Fibroblast of peridontal ligament (primary cell): ENCODE measurements around the gene ITPRIP.

Experiments used
- DNase-seq: peaks from one replicate; pipeline ENCODE4 v3.0.0-alpha.2; 2010; ENCODE audit errors: extremely low read depth

The ITPRIP gene

DNA sequence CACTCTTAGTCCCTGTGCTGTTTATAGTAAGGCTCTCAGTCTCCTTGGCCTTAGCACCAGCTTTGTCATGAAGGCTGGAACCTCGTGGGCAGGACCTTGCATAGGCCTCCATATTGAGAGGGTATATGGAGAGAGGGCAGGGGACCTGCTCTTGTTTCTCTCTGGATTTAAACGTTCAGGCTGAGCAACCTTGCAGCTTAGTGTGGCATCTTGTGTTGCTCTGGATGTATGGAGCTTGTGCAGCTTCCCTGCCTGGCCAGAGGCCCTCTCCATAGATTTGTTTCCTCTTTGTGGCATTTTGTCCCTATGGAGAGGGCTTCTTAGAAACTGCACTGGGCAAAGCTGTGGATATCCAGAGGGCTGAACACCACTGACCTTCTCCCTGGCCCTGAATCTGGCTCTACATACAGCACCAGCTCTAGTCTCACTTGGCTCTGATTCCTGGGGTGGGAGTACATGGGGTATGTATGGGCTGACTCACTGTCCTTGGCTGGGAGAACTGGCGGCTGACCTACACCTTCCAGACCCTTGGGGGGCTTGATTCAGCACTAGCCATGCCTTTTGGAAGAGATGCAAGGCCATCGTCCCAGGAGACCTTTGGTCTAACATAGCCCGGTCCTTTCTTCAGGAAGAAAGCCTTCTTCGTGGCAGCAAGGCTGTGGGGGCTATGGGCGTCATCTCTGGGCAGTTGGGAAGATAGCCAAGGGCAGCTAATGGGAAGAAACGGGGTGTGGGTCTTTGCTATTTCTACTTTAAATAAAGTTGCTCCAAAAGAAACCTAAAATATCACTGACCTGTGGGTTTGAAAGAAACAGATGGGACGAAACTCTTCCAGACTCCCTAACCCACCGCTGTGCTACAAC is 30.5 kb downstream of the ITPRIP start:
- DNase-seq = no peak

GRCh38 chr10:104306897-104307296 is 31.4 kb downstream of the ITPRIP start:
- no peak for DNase-seq

DNA sequence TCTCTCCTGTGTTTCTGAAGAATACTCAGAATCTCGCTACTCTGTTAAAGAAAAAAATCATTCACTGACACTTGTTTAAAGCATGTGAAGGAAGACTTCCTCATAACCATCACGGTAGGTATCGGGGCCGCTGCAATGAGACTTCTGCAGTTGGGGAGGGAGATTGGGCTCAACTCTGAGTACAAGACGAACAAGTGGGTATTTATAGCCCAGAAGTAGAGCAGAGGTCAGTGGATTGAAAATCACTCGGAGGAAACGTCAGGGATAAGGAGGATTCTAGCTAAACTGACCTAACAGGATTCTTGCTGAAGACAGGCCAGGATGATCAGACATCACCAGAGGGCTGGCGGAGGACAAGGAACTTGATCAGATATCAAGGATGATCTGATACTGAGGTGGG is 33.3 kb downstream of the ITPRIP start:
- no peak for DNase-seq

DNA sequence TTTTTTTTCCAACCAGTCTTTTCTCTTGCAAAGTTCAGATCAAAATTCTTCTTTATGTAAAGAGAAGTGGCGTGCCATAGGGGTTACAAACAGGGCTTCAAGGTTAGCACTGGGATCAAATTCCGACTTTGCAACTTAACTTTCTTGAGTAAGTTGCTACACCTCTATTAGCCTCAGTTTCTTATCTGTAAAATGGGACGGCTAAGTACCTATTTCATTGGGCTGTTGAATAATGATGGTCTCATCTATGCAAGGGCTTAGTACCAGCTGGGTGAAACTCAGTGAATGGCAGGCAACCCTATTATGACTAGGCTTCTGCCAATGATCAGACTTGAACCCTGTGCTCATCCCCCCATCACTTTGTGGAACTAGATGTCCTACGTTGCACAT is 33.9 kb downstream of the ITPRIP start:
- DNase-seq = no peak

DNA sequence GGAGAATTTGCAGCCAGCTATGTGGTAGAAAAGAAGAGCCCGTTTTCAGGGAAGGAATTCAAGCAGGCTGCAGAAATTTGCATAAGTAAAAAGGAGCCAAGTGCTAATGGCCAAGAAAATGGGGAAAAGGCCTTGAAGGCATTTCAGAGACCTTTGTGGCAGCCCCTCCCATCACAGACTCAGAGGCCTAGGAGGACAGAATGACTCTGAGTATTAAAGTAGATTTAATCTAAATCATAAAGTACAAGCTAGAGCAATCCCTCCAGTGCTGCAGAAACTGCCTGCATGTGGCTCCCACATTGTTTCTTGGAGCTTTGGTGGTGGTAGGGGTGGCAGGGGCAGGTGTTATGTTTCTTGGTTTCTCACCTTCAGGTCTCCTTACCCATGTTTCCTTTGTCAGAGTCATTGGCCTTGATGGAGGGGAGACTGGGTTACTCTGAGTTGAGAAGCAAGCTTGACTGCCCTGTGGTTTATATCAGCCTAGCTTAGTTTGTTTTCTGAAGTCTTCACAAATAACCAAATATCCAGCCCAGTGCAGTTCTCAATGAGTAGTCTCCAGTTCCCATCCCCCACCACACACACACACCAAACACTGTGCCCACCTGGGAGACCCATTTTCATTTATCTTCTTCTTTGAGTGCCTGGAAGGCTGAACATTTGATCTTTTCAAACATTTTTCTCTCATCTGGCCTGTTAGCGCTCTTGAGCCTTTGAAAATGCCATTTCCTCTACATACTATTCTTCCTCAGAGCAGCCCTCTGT is 34.5 kb downstream of the ITPRIP start:
- no peak for DNase-seq

DNA sequence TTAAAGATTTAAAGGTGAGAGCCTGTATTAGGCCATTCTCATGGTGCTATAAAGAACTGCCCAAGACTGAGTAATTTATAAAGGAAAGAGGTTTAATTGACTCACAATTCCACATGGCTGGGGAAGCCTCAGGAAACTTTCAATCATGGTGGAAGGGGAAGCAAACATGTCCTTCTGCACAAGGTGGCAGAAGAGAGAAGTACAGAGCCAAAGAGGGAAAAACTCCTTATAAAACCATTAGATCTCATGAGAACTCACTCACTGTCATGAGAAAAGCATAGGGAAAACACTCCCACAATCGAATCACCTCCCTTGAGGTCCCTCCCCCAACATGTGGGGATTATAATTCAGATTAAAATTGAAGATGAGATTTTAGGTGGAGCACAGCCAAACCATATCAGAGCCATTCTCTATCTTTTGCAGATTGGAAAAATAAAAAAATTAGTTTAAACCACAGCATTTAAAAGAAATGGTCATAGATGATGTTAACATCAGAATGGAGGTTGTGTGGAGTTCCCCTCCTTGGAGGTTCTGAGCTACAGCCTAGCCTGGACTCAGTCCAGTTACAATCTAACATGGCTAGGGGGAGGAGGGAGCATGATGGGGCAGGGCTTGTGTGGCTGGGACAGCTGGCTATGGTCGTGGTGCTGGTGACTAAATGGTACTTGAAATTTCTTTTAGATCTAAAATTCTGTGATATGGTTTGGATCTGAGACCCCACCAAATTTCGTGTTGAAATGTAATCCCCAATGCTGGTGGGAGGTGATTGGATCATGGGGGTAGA is 36.2 kb downstream of the ITPRIP start:
- peak; percentile 30 for DNase-seq

GRCh38 chr10:104300736-104301292 is 37.5 kb downstream of the ITPRIP start:
- peak; percentile 96 for DNase-seq

- DNase-seq = peak; percentile 96
Observed at GRCh38 chr10:104300002-104300735, 38.1 kb downstream of the ITPRIP start.

GRCh38 chr10:104299031-104299904 is 39.0 kb downstream of the ITPRIP start:
- no peak for DNase-seq

- peak; percentile 47 for DNase-seq
Observed at GRCh38 chr10:104297697-104298660, 40.3 kb downstream of the ITPRIP start.

- no peak for DNase-seq
Observed at GRCh38 chr10:104296687-104297436, 41.4 kb downstream of the ITPRIP start.

DNA sequence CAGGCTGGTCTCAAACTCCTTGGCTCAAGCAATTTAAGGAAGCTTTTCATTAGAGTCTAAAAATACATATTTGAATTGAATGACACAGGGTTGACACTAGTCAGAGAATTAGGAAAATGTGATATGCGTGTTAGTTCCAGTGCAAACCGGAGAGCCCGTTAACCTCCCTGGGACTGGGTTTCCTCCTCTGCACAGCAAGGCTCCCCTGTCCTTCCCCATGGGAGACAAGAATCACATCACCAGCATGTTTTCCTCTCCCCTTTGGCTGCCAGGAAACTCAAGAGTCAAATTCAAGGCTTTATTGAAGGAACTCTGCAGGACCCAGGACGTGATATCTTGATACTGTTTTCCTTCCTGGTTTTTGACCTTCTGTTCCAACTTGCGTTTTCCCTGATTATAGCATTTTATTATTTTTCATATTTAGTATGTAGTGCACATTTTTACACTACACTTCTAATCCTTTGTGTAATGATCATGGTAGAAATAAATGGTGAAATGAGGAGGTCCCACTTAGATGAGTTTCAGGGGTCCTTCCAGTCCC is 44.4 kb downstream of the ITPRIP start:
- DNase-seq = no peak

GRCh38 chr10:104293011-104293410 is 45.3 kb downstream of the ITPRIP start:
- no peak for DNase-seq

DNA sequence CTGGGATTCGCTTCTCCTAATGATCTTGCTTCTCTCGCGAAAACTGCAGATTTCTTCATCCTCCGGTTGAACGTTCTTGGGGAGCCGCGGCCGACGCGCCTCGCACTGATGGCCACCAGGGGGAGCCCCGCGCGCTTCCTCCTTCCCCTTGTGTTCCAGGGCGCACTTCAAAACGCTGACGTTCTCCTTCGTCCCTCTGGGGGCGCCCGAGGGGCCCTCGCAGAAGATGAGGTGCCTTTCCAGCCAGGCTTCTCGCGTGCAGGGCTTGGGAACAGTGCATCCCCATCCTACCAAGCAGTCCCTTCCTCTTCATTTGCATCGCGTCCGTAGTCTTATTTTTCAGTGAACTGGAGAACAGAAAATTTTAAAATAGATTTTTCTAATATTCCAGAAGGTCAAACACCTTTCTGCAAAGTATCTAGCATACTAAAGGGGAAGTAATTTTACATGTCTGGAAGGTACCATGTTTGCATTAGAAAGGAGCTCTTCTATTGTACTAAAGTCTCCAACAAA is 46.8 kb downstream of the ITPRIP start:
- peak; percentile 85 for DNase-seq

DNA sequence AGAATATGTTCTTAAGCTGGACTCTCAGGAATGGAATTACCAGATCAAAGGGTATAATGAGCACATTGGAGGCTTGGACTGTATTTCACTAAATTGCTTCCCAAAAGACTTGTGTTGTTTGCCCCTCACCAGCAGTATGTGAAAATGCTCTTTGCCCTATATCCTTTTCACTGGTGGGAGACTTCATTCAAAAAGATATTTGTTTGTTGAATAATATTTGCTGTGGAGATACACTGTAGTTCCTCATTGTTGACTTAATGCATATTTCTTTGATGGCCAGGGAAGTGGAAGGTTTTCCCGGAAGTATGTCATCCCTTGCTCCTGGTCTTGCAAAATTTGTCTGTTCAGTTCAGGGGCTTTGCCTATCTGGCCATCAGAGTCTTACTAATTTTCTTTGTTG is 49.9 kb downstream of the ITPRIP start:
- no peak for DNase-seq

DNA sequence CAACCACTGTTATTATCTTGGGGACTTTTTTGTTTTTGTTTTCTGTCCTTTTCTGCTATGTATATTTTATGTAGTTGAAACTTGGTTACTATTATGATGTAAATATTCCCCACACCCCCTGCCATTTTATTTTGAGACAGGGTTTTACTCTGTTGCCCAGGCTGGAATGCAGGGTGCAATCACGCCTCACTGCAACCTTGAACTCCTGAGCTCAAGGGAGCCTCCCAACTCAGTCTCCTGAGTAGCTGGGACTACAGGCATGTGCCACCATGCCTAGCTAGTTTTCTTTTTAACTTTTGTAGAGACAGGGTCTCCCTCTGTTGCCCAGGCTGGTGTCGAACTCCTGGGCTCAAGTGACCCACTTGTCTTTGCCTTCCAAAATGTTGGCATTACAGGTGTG is 51.3 kb downstream of the ITPRIP start:
- DNase-seq = no peak

DNA sequence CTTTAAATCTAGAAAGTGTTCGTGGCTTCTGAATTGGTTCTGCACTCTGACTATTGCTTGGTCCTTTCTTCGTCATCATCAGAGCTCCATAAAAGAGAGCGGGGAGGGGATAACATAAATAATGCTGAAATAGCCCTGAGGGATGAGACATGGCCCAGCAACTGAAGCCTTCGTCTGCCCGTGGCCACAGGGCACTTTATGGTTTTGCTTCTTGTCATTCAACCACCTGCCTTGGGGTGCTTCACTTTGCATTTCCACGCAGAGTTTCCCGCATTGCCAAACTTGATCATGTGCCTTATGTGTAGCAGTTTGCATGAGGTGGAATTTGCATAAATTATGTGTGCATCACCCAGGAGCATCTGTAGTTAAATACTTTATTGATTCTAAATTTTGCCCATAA is 53.4 kb downstream of the ITPRIP start:
- no peak for DNase-seq

DNA sequence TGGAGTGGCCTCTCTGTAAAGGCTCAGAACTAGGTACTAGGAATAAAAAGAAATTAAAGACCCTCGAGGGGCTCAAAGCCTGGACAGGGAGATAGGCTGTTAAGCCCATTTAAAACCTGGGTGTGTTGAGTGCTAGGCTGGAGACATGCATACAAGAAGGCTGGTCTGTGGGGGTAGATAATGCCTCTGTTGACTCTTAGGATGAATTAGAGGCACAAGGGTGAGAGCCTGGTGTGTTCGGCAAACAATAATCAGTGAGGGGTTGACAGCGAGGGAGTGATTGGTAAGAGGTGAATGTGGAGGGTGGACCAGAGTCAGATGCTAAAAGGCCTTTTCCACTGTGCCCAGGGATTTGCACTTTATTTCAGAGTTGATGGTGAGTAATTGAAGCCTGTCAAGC is 56.6 kb downstream of the ITPRIP start:
- DNase-seq = no peak
